HepG2 (cell line): ENCODE data around the gene KCTD16. TPM values are rescaled to one million over a fixed set of nuclear protein-coding genes. Genes with fewer than 3 reads are reported as not detected.

ENCODE experiments used
- ATAC-seq: fragments of 200-7000 bp; cut with Tn5 transposase; 3 replicates; pipeline ENCODE4 v1.9.1; 2020; ENCODE audit warnings: mild to moderate bottlenecking, moderate library complexity
- BruUV-seq: library from RNA; stranded (reverse); fragments of 400-500 nt; replicated peaks from 2 replicates; lab custom pipeline; 2021; lab: Mats Ljungman, UMichigan
- CTCF ChIA-PET: fragments of 300-600 bp; formaldehyde crosslinking; extraction: SDS; loops from one replicate; lab custom pipeline; 2021; ENCODE audit warnings: low total read pairs, inconsistent platforms, low intra/inter-chr PET ratio; lab: Yijun Ruan, JAX
- POLR2A ChIA-PET: fragments of 350-600 bp; sonication (Branson Sonifier 250); formaldehyde crosslinking; loops from one replicate; lab custom pipeline; 2020; ENCODE audit warnings: antibody characterized with exemption, inconsistent platforms; lab: Yijun Ruan, JAX
- DNase-seq: peaks from one replicate; pipeline ENCODE4 v3.0.0-alpha.2; 2015; ENCODE audit warnings: low spot score
- FAIRE-seq: peaks from 3 replicates; lab custom pipeline; 2011; peaks lifted over from hg19 to GRCh38; lab: Jason Lieb, UNC
- H2AFZ ChIP-seq: one replicate; pipeline ENCODE4 v1.6.1; 2011; ENCODE audit warnings: low read length, inconsistent platforms
- H3K27ac ChIP-seq: fragments of 300-600 bp; 3 replicates; pipeline ENCODE4 v1.8.0; 2011; ENCODE audit warnings: mixed run types, mild to moderate bottlenecking, mixed read lengths, low read length, inconsistent platforms; ENCODE audit not compliant: insufficient read depth; ENCODE audit errors: extremely low read length
- H3K27me3 ChIP-seq, 2 experiments: fragments of 200-600 bp in 1 of 2; 2 replicates in 1 of 2; 3 replicates in 1 of 2; pipeline versions ENCODE4 v1.6.0 to v1.8.0; 2011; ENCODE audit warnings: low read length in 2 of 2, mild to moderate bottlenecking in 2 of 2, moderate library complexity in 2 of 2, inconsistent platforms in 1 of 2; ENCODE audit not compliant: insufficient read depth in 2 of 2, control insufficient read depth in 1 of 2
- H3K36me3 ChIP-seq, 2 experiments: fragments of 200-600 bp in 1 of 2; replicated peaks in 1 of 2; 2 replicates in 1 of 2; 3 replicates in 1 of 2; pipeline versions ENCODE4 v1.5.1 to v1.8.0; 2011; ENCODE audit warnings: low read length in 2 of 2, inconsistent platforms in 1 of 2; ENCODE audit not compliant: insufficient read depth in 2 of 2, control insufficient read depth in 1 of 2
- H3K4me1 ChIP-seq: 2 replicates; pipeline ENCODE4 v1.5.1; 2012; ENCODE audit warnings: low read length, inconsistent platforms; ENCODE audit not compliant: insufficient read depth
- H3K4me2 ChIP-seq: 2 replicates; pipeline ENCODE4 v1.6.0; 2011; ENCODE audit warnings: low read depth, low read length, inconsistent platforms
- H3K4me3 ChIP-seq, 3 experiments: fragments of 200-600 bp in 1 of 3; sonication (generic), shearing (Covaris generic) in 1 of 3; replicated peaks in 1 of 3; 2 replicates each; pipeline ENCODE4 v1.5.1; 2011 to 2016; ENCODE audit warnings: low read length in 3 of 3, inconsistent platforms in 2 of 3, low read depth in 2 of 3, mild to moderate bottlenecking in 2 of 3, control low read depth in 1 of 3, mixed read lengths in 1 of 3; ENCODE audit not compliant: insufficient read depth in 1 of 3
- H3K79me2 ChIP-seq: one replicate; pipeline ENCODE4 v1.6.1; 2011; ENCODE audit warnings: low read length, inconsistent platforms; ENCODE audit not compliant: insufficient read depth
- H3K9ac ChIP-seq: 2 replicates; pipeline ENCODE4 v1.6.0; 2011; ENCODE audit warnings: mild to moderate bottlenecking, low read depth, low read length, inconsistent platforms; ENCODE audit not compliant: insufficient read depth
- H3K9me3 ChIP-seq: 2 replicates; pipeline ENCODE4 v1.5.1; 2012; ENCODE audit warnings: mild to moderate bottlenecking, low read length
- H4K20me1 ChIP-seq: 2 replicates; pipeline ENCODE4 v1.6.0; 2011; ENCODE audit warnings: inconsistent platforms, mild to moderate bottlenecking, low read length, moderate library complexity; ENCODE audit not compliant: insufficient read depth
- ASH2L ChIP-seq: fragments of 300-600, 200-600 bp; sonication (generic); IDR thresholded peaks from 2 replicates; pipeline ENCODE4 v1.7.0; 2017; ENCODE audit warnings: low read depth, mild to moderate bottlenecking, moderate library complexity, mixed read lengths, low read length; ENCODE audit not compliant: insufficient read length
- ATF7-NPFF ChIP-seq: sonication (generic); formaldehyde crosslinking; IDR thresholded peaks from 2 replicates; pipeline ENCODE4 v1.8.1; 2023; ENCODE audit warnings: mild to moderate bottlenecking, low read depth, missing genetic modification reagents, moderate library complexity
- CERS6 ChIP-seq: sonication (generic); formaldehyde crosslinking; IDR thresholded peaks from 2 replicates; pipeline ENCODE4 v1.5.0; 2020; ENCODE audit warnings: missing genetic modification reagents
- CREBL2 ChIP-seq: sonication (generic); formaldehyde crosslinking; IDR thresholded peaks from 2 replicates; pipeline ENCODE4 v1.8.1; 2023; ENCODE audit warnings: missing genetic modification reagents, mild to moderate bottlenecking, borderline replicate concordance
- CSRNP2 ChIP-seq: sonication (generic); formaldehyde crosslinking; conservative IDR thresholded peaks from 2 replicates; pipeline ENCODE4 v1.8.0; 2022; ENCODE audit warnings: low read depth, missing genetic modification reagents
- HIVEP1 ChIP-seq: sonication (generic); formaldehyde crosslinking; IDR thresholded peaks from 2 replicates; pipeline ENCODE4 v1.4.0; 2020; ENCODE audit warnings: mild to moderate bottlenecking, missing genetic modification reagents
- HNRNPK ChIP-seq: fragments of 200-400 bp; formaldehyde crosslinking; IDR thresholded peaks from 2 replicates; pipeline ENCODE4 v1.6.1; 2018; ENCODE audit warnings: low read length, low read depth, moderate library complexity, mild to moderate bottlenecking; ENCODE audit not compliant: poor library complexity, severe bottlenecking
- KDM5A ChIP-seq: fragments of 200-600 bp; sonication (generic); IDR thresholded peaks from 2 replicates; pipeline ENCODE4 v1.7.0; 2018; ENCODE audit warnings: antibody characterized with exemption, mild to moderate bottlenecking, low read length, borderline replicate concordance
- KDM5B ChIP-seq: sonication (generic); formaldehyde crosslinking; IDR thresholded peaks from 2 replicates; pipeline ENCODE4 v1.4.0; 2020; ENCODE audit warnings: missing genetic modification reagents, mild to moderate bottlenecking, borderline replicate concordance
- NCOA1 ChIP-seq: sonication (generic); formaldehyde crosslinking; IDR thresholded peaks from 2 replicates; pipeline ENCODE4 v1.9.0; 2021; ENCODE audit warnings: missing genetic modification reagents
- PHB2 ChIP-seq: fragments of 450-650 bp; IDR thresholded peaks from 2 replicates; pipeline ENCODE4 v1.6.1; 2018; ENCODE audit not compliant: partially characterized antibody
- SUZ12 ChIP-seq: fragments of 150-350 bp; IDR thresholded peaks from 2 replicates; pipeline ENCODE4 v1.6.1; 2014; ENCODE audit warnings: low read depth, low read length
- WIZ ChIP-seq: sonication (generic); formaldehyde crosslinking; IDR thresholded peaks from 2 replicates; pipeline ENCODE4 v1.5.1; 2020; ENCODE audit warnings: mild to moderate bottlenecking, missing genetic modification reagents
- ZNF296 ChIP-seq: sonication (generic); formaldehyde crosslinking; conservative IDR thresholded peaks from 2 replicates; pipeline ENCODE4 v1.5.0; 2020; ENCODE audit warnings: mild to moderate bottlenecking, missing genetic modification reagents
- ZNF354B ChIP-seq: sonication (generic); formaldehyde crosslinking; IDR thresholded peaks from 2 replicates; pipeline ENCODE4 v1.8.0; 2022; ENCODE audit warnings: mild to moderate bottlenecking, missing genetic modification reagents
- ZNF574 ChIP-seq: sonication (generic); formaldehyde crosslinking; IDR thresholded peaks from 2 replicates; pipeline ENCODE4 v1.4.0; 2020; ENCODE audit warnings: missing genetic modification reagents
- WGBS: methylation state at CpG from one replicate; pipeline ENCODE4 v1.1.6; 2017; ENCODE audit warnings: low lambda C conversion rate; 5-methylcytosine and 5-hydroxymethylcytosine counted together
- in situ Hi-C: cut with HindIII; loops from 2 replicates; pipeline ENCODE4 v1.10.0; 2017; ENCODE audit warnings: low pct_unique_long_range_greater_than_20kb; ENCODE audit not compliant: extremely low pct_ligation_motif_present
- intact Hi-C: fragments of 100-400 bp; cut with micrococcal nuclease; formaldehyde crosslinking; loops from one replicate; pipeline ENCODE4 v1.10.0; 2022; ENCODE audit not compliant: unreplicated experiment
- polyA plus RNA-seq, 8 experiments: library from polyadenylated mRNA; depleted of rRNA in 3 of 8; stranded (reverse) in 7 of 8; unstranded in 1 of 8; fragments of >200 nt; fragmentation: Illumina TruSeq in 4 of 8; extraction: Trizol in 4 of 8; gene quantifications; 2 replicates each; pipeline versions ENCODE4 v1.2.1 to v1.2.3, GENCODE V29; 2011 to 2016; ENCODE audit warnings: low read depth in 4 of 8, missing spikeins in 1 of 8, mixed read lengths in 1 of 8; ENCODE audit not compliant: insufficient read depth in 1 of 8
- total RNA-seq, 5 experiments: library from RNA; depleted of rRNA; stranded (reverse); fragments of >200 nt; fragmentation: Illumina TruSeq; extraction: Trizol; gene quantifications; 2 replicates each; pipeline ENCODE4 v1.2.3, GENCODE V29; 2016; ENCODE audit warnings: low read depth in 1 of 5

Gene KCTD16
- total and polyA plus RNA-seq, 2 of the 13 experiments (the other 11 are each of a cell fraction or from before 2014, with no cell fraction given): 0.02 to 0.09 TPM

GRCh38 chr5:144367991-144368390, 197.3 kb downstream of the KCTD16 start:
- 28% methylated on average over 3 of the region's 3 CpGs for WGBS
- in situ Hi-C loops: no loop called here
- no peak for ATAC-seq

GRCh38 chr5:144368556-144368955, 197.9 kb downstream of the KCTD16 start:
- Histone ChIP-seq H3K9ac (no peak overlapping the region), H3K4me3 (no peak overlapping the region), H3K79me2 (no peaks in the 10 kb centered on the region), H3K9me3 (no peaks in the 10 kb centered on the region), H3K36me3 (no peaks in the 10 kb centered on the region), H4K20me1 (no peaks in the 10 kb centered on the region), H3K4me2 (no peak overlapping the region), H3K27me3 (no peaks in the 10 kb centered on the region), H2AFZ (no peak overlapping the region), H3K27ac (no peak overlapping the region), H3K4me1 (no peaks in the 10 kb centered on the region)
- BruUV-seq: no TSS peak
- FAIRE-seq: no peak
- ChIA-PET CTCF (no interaction called here), POLR2A (no interaction called here)
- ATAC-seq: no peak
- in situ Hi-C loops (no loop called here), intact Hi-C loops (no loop called here)
- no peak for DNase-seq
- WGBS: 1% methylated on average over 4 of the region's 4 CpGs
- TF ChIP-seq ATF7-NPFF (no peak), KDM5B (no peak), KDM5A (no peak), CREBL2 (CRISPR knock-in tag) (no peak), CERS6 (CRISPR knock-in tag) (no peak), CSRNP2 (CRISPR knock-in tag) (no peak), ASH2L (no peak), PHB2 (no peak), SUZ12 (no peak), ZNF574 (CRISPR knock-in tag) (no peak), WIZ (CRISPR knock-in tag) (no peak), HNRNPK (no peak)

More at GRCh38 chr5:144367991-144368390, 197.3 kb downstream of the KCTD16 start:
- DNase-seq: no peak
- no peak overlapping the region for H3K9ac ChIP-seq
- H3K4me3 ChIP-seq: no peak overlapping the region
- no peaks in the 10 kb centered on the region for H3K27me3 ChIP-seq
- intact Hi-C loops: no loop called here
- H3K79me2 ChIP-seq: no peaks in the 10 kb centered on the region
- H2AFZ ChIP-seq: no peak overlapping the region
- no peaks in the 10 kb centered on the region for H3K36me3 ChIP-seq
- no peak for FAIRE-seq
- no peak overlapping the region for H3K27ac ChIP-seq
- CTCF ChIA-PET: no interaction called here
- POLR2A ChIA-PET: no interaction called here
- TF ChIP-seq ZNF296 (CRISPR knock-in tag) (no peak), ZNF354B (CRISPR knock-in tag) (no peak), NCOA1 (CRISPR knock-in tag) (no peak), HIVEP1 (CRISPR knock-in tag) (no peak)
- H3K4me2 ChIP-seq: no peak overlapping the region
- no TSS peak for BruUV-seq
- no peaks in the 10 kb centered on the region for H3K9me3 ChIP-seq
- H4K20me1 ChIP-seq: no peaks in the 10 kb centered on the region
- H3K4me1 ChIP-seq: no peaks in the 10 kb centered on the region
